ENCODE results near the gene CEP120. TPM values are rescaled to one million over a fixed set of nuclear protein-coding genes. Genes with fewer than 3 reads are reported as not detected.

CEP120 gene
- total RNA-seq, 1 donor from 2014 or later, result 13.6 TPM

DNA sequence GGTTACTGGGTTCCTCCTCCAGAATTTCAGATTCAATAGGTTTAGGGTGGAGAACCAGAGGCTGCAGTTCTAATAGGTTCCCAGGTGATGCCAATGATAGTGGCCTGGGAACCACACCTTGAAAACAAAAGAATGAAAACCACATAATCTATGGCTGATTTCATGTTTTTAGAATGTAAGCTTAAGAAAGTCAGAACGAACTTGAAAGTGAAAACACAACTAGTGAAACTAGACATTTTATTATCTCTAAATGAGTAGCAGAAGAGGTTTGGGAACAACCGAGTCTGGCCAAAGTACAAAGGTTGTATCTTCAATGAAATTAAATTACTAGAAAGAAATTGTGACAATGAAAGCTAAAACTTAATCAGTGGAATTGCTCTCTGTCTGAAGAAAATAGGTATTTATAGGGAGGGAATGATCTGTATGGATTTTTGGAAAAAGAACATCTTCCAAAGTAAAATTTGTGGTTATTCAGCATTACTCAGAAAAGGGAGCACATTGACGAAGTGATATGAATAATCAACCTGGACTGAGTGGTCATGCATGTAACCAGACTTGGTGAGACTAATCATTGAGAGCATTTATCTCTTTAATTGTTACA is 24.9 kb upstream of the CEP120 start:
- Mint-ChIP-seq H3K27ac (ENCODE audit: unreplicated experiment) (no peak overlapping the region), H3K27me3 (ENCODE audit: unreplicated experiment) (no peaks in the 10 kb centered on the region), H3K9me3 (ENCODE audit: unreplicated experiment) (no peaks in the 10 kb centered on the region), H3K4me3 (ENCODE audit: unreplicated experiment) (no peak overlapping the region), H3K36me3 (ENCODE audit: low read depth, unreplicated experiment) (no peaks in the 10 kb centered on the region), H3K4me1 (ENCODE audit: unreplicated experiment) (peaks cover 8% of the 10 kb centered on the region)
- TF ChIP-seq, protein P1, sequence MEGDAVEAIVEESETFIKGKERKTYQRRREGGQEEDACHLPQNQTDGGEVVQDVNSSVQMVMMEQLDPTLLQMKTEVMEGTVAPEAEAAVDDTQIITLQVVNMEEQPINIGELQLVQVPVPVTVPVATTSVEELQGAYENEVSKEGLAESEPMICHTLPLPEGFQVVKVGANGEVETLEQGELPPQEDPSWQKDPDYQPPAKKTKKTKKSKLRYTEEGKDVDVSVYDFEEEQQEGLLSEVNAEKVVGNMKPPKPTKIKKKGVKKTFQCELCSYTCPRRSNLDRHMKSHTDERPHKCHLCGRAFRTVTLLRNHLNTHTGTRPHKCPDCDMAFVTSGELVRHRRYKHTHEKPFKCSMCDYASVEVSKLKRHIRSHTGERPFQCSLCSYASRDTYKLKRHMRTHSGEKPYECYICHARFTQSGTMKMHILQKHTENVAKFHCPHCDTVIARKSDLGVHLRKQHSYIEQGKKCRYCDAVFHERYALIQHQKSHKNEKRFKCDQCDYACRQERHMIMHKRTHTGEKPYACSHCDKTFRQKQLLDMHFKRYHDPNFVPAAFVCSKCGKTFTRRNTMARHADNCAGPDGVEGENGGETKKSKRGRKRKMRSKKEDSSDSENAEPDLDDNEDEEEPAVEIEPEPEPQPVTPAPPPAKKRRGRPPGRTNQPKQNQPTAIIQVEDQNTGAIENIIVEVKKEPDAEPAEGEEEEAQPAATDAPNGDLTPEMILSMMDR (IDR thresholded peaks at IDR 0.05; ENCODE audit: unreplicated experiment), result no peak
- DNase-seq (ENCODE audit: low spot score), result no peak

DNA sequence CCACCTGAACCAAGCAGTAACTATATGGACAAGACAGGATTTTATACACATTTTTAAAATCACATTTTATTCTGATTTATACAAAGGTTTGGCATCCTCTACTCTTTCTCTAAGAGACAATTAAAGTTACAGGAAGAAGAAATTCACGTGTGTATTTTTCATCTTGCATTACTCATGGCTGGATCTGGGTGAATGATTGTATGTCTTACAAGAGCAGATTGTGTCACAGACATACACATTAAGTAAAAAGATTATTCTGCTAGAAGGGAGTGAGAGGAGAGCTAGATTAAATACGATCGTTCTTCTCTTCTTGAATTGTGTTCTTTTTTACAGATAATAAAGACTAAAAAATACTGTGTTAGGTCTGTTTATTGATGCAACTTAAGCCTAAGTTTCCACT is 20.8 kb upstream of the CEP120 start:
- no peak for DNase-seq (ENCODE audit: low spot score)
- Mint-ChIP-seq H3K9me3 (ENCODE audit: unreplicated experiment) (no peaks in the 10 kb centered on the region), H3K36me3 (ENCODE audit: low read depth, unreplicated experiment) (no peaks in the 10 kb centered on the region), H3K27ac (ENCODE audit: unreplicated experiment) (no peak overlapping the region), H3K27me3 (ENCODE audit: unreplicated experiment) (no peaks in the 10 kb centered on the region), H3K4me3 (ENCODE audit: unreplicated experiment) (no peak overlapping the region), H3K4me1 (ENCODE audit: unreplicated experiment) (no peaks in the 10 kb centered on the region)
- TF ChIP-seq, protein P1 (IDR thresholded peaks at IDR 0.05; ENCODE audit: unreplicated experiment), result no peak

GRCh38 chr5:123441408-123441807 is 18.2 kb upstream of the CEP120 start:
- H3K27ac Mint-ChIP-seq (ENCODE audit: unreplicated experiment), result no peak overlapping the region
- TF ChIP-seq, protein P1 (IDR thresholded peaks at IDR 0.05; ENCODE audit: unreplicated experiment), result no peak
- no peak overlapping the region for H3K4me3 Mint-ChIP-seq (ENCODE audit: unreplicated experiment)
- no peaks in the 10 kb centered on the region for H3K4me1 Mint-ChIP-seq (ENCODE audit: unreplicated experiment)
- no peak for DNase-seq (ENCODE audit: low spot score)
- H3K27me3 Mint-ChIP-seq (ENCODE audit: unreplicated experiment), result no peaks in the 10 kb centered on the region
- H3K36me3 Mint-ChIP-seq (ENCODE audit: low read depth, unreplicated experiment), result no peaks in the 10 kb centered on the region
- no peaks in the 10 kb centered on the region for H3K9me3 Mint-ChIP-seq (ENCODE audit: unreplicated experiment)

DNA sequence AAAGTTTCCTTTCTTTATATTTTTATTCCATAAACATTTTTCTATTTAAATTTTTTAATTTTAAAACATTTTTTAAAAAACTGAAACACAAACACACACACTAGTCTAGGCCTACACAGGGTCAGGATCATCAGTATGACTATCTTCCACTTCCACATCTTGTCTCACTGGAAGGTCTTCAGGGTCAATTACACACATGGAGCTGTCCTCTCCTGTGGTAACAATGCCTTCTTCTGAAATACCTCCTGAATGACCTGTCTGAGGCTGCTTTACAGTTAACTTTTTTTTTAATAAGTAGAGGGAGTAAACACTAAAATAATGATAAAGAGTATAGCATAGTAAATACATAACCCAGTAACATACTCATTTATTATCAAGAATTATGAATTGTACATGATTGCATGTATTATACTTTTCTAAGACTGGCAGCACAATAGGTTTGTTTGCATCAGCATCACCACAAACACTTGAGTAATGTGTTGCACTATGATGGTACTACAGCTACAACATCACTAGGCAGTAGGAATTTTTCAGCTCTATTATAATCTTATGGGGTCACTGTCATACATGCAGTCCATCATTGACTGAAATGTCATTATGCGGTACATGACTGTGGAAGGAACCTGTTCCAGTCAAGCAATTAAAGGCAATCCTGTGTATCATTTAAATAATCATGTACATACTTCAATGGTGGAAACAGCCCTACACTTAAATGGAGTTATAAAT is 17.4 kb upstream of the CEP120 start:
- H3K4me1 Mint-ChIP-seq (ENCODE audit: unreplicated experiment), result no peaks in the 10 kb centered on the region
- no peak for DNase-seq (ENCODE audit: low spot score)
- H3K36me3 Mint-ChIP-seq (ENCODE audit: low read depth, unreplicated experiment), result no peaks in the 10 kb centered on the region
- no peaks in the 10 kb centered on the region for H3K27me3 Mint-ChIP-seq (ENCODE audit: unreplicated experiment)
- H3K9me3 Mint-ChIP-seq (ENCODE audit: unreplicated experiment), result no peaks in the 10 kb centered on the region
- H3K4me3 Mint-ChIP-seq (ENCODE audit: unreplicated experiment), result no peak overlapping the region
- H3K27ac Mint-ChIP-seq (ENCODE audit: unreplicated experiment), result no peak overlapping the region
- TF ChIP-seq, protein P1 (IDR thresholded peaks at IDR 0.05; ENCODE audit: unreplicated experiment), result no peak

DNA sequence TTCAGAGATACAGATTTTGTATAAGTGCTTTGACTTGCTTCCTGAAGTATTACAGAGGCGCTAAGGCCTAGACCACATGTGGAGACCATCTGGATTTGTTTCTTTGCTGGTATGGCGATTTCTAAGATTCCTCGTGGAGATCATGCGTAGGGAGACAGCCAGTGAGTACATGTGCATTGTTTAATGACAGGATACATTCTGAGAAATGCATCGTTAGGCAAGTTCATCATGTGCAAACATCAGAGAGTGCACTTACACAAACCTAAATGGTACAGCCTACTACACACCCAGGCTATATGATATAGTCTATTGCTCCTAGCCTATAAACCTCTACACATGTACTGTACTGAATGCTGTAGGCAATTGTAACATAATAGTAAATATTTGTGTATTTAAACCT is 16.5 kb upstream of the CEP120 start:
- no peak overlapping the region for H3K27ac Mint-ChIP-seq (ENCODE audit: unreplicated experiment)
- H3K4me3 Mint-ChIP-seq (ENCODE audit: unreplicated experiment), result no peak overlapping the region
- TF ChIP-seq, protein P1 (IDR thresholded peaks at IDR 0.05; ENCODE audit: unreplicated experiment), result no peak
- no peaks in the 10 kb centered on the region for H3K36me3 Mint-ChIP-seq (ENCODE audit: low read depth, unreplicated experiment)
- no peaks in the 10 kb centered on the region for H3K9me3 Mint-ChIP-seq (ENCODE audit: unreplicated experiment)
- H3K4me1 Mint-ChIP-seq (ENCODE audit: unreplicated experiment), result no peaks in the 10 kb centered on the region
- H3K27me3 Mint-ChIP-seq (ENCODE audit: unreplicated experiment), result no peaks in the 10 kb centered on the region
- no peak for DNase-seq (ENCODE audit: low spot score)

Measured in endothelial cell (in vitro differentiated cells).